Ovary (tissue), 3 donors: ENCODE measurements around the gene KAT6B.

ENCODE experiments used
- EP300 ChIP-seq: sonication (generic); formaldehyde crosslinking; IDR thresholded peaks from one replicate; pipeline ENCODE4 v1.6.1; 2017; ENCODE audit warnings: antibody characterized with exemption
- TF ChIP-seq, protein P1 (sequence below), 3 donors: fragments of 450-650 bp in 2 of 3; fragments of 200-600 bp in 1 of 3; IDR thresholded peaks; one replicate each; pipeline versions ENCODE4 v1.5.1 to v1.8.0; 2016 to 2022; ENCODE audit warnings: antibody characterized with exemption in 3 of 3, mild to moderate bottlenecking in 1 of 3
- donor health status: DM: no; HTN: no; CAD: no.

DNA sequence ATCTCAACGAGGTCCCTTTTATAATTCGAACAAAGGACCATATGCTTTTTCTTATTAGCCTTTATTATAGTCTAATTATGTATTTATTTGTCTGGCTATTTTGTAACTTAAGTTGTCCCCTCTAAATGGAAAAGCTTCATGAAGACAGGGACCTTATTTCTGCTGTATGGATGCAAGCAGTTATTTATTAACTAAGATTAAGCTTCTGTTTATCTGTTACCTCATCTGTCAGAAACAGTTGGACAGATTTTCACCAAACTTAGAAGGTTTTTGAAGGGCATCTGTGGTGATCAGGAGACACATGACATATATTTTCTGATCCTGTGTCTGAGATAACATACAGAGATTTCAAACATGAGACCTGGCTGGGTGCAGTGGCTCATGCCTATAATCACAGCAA, 43.2 kb downstream of the KAT6B start:
- TF ChIP-seq, protein P1, sequence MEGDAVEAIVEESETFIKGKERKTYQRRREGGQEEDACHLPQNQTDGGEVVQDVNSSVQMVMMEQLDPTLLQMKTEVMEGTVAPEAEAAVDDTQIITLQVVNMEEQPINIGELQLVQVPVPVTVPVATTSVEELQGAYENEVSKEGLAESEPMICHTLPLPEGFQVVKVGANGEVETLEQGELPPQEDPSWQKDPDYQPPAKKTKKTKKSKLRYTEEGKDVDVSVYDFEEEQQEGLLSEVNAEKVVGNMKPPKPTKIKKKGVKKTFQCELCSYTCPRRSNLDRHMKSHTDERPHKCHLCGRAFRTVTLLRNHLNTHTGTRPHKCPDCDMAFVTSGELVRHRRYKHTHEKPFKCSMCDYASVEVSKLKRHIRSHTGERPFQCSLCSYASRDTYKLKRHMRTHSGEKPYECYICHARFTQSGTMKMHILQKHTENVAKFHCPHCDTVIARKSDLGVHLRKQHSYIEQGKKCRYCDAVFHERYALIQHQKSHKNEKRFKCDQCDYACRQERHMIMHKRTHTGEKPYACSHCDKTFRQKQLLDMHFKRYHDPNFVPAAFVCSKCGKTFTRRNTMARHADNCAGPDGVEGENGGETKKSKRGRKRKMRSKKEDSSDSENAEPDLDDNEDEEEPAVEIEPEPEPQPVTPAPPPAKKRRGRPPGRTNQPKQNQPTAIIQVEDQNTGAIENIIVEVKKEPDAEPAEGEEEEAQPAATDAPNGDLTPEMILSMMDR (IDR thresholded peaks at IDR 0.05): no peak
- TF ChIP-seq EP300: no peak
